ENCODE data around the gene TAGAP.

Gene TAGAP

DNA sequence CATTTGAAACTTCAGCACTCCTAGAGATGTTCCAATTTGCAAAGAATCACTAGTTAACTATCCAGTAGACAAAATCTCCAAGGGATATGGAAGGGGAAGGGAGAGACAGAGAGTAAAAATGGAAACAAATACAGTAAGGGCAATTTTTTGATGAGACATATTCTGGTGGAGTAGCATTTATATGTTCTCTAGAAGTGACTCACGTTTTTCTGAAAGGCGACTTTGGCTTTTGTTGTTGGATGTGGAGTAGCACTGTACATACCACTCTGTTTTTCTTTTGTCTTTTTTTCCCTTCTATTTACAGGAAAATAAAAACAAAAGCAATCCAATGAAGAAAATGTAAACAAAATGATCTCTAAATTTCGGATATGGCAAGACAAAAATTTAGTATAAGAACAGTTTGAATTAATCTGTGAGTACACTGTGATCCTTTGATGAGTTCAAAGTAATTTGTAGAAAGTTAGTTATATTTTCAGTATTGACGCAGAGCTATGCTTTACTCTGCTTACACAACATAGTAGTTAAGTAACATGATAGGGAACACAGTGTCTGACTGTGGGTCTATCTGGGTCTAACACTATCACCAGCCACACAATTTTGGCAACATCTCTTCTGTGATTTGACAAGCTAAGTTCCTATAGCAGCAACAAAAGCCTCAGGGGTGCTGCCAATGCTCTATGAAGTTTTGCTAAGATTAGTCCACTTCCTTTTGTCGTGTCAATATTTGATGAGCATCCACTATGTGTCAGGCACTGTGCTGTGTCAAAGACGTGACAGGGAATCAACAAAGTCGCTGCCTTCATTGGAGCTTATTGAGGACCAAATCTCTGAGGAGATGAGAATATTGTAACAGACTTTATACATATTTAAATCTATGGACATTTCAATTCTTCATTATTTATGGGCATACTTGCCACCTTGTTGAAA is 27.3 kb upstream of the TAGAP start:
- DNase-seq (ENCODE audit: low read depth, low spot score): no peak

DNA sequence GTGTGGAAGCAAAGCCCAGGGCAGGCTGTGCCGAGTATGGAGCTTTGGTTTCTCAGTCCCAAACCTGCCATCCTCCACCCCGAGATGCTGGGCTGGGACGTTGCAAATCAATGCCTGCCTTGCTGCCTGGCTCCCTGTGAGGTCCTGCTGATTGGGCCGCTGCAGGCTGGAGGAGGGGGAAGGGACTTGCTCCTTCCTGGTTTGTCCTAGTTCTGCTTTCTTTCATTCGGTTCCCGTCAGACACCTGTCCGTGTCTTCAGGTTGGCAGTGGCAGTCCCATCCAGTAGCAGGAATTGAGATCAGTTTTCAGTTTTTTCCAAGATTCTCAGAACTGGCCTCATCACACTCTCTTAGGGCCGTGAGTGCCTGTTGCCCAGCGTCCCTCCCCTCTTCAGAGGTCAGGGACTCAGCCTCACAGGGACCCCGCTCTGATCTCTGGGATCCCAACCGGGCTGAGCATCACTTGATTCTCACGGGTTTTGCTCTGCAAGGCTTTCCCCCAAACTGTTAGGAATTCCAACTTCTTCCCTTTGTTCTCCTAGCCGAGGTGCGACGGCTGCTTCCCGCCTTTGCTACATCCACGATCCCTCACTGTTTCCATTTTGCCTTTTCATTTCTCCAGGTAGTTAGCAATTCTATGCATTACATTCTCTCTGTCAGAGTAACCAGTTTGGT is 24.2 kb upstream of the TAGAP start:
- DNase-seq (ENCODE audit: low read depth, low spot score): peak; percentile 35

DNA sequence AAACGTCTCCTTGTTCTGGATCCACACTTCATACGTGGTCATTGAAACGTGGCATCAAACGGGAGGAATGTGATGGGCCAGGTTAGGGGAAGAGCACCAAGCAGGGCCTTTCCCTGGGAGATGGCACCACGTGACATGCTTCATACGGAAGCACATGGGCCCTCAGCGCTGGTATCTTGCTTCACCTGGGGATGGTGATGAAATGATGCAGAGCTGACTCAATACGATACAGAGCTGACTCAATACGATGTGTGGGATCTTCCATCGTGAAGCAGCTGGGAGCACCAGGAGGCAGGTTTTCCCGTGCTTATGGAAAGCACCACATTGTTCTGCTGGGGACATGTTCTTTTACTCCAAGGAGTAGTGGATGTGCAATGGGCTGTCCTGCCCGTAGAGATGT is 22.5 kb upstream of the TAGAP start:
- no peak for DNase-seq (ENCODE audit: low read depth, low spot score)

DNA sequence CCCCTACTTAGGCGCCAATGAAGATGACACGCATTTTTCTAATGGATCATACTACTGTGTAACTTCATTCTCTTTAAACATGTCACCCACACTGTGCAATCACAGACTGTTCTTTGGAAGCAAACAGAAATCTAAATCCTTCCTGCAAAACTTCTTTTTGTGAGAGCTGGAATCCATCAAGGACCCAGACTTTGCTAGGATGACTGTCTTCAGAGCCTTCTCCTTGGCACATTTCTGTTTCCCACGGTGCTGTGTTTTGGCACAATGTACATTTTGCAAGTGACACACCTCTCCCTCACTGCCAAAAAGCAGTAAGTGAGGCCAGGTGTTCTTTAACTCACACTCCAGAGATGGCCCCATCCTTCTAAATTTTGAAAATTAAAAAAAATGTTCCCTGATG is 21.7 kb upstream of the TAGAP start:
- no peak for DNase-seq (ENCODE audit: low read depth, low spot score)

DNA sequence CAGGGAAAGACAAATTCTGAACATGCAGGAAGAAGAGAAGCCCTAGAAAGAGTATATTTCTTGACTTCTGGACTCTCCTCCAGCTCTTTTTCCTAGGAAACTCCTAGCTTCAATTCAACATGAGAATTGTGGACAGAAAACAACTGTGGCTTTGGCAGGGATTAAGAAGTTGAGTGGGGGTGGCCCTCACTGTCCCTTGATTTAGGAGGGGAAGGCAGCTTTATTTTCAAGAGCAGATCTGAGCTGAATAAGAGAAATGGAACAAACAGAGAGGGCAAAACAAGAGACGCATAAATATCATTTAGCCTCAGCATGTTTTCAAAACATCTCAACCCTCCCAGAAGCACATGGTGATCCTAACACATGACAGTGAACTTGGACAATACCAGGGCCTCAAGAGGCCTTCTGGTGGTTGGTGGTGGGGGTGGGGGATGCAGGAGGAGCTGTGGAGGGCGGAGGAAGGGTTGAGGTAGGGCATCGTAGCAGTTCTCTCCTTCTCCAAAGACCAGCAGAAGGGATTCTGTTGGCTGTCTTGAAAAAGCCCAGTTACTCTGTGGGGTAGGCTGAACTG is 21.1 kb upstream of the TAGAP start:
- DNase-seq (ENCODE audit: low read depth, low spot score): no peak

DNA sequence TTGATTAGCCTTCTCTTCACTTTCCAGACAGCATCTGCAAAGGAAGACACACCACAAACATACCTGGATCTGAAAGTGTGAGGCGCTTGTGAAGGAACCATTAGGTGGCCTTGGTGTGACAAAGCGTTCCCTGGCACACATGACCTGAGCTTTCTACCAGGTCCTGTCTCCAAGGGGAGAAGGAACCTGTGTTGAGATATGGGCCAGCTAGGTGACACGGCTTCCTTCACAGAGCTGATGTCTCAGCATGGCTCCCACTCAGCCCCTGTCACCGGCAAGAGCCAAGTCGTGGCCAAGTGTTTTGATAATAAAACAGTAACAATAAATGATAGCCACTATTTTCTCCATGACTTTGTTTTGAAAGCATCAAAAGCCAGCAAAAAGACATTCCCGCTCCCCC is 20.3 kb upstream of the TAGAP start:
- DNase-seq (ENCODE audit: low read depth, low spot score): no peak

DNA sequence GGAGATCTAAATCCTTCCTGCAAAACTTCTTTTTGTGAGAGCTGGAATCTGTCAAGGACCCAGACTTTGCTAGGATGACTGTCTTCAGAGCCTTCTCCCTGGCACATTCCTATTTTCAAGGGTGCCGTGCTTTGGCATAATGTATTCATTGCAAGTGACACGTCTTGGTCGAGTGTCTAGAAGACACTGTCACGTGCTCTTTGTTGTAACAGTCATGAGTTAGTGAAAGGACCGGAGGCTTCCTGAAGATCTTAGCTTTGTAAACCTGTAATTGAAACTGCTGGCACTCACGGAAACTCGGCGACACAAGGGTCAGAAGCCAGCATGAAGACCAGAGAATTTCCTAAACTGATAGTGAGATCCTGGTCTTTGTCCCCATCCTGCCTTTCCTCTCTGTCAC is 19.7 kb upstream of the TAGAP start:
- no peak for DNase-seq (ENCODE audit: low read depth, low spot score)

DNA sequence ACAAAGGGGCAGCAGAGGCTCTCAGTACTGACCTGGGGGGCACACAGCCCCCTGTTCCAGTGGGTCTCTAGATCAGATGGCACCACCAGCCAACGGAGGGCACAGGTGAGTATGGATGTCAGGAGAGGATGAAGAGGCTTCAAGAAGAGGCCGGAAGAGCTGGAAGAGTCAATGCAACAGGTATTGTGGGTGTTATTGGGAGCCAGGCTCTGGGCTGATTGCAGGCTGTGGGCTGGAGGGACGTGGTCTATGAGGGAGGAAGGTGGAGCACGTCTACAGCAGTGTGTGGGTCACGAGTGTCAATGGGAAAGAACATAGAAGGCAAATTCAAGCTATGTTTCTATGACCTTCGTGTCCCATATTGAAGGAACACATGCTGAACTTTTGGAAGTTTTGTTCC is 18.8 kb upstream of the TAGAP start:
- DNase-seq (ENCODE audit: low read depth, low spot score): no peak

DNA sequence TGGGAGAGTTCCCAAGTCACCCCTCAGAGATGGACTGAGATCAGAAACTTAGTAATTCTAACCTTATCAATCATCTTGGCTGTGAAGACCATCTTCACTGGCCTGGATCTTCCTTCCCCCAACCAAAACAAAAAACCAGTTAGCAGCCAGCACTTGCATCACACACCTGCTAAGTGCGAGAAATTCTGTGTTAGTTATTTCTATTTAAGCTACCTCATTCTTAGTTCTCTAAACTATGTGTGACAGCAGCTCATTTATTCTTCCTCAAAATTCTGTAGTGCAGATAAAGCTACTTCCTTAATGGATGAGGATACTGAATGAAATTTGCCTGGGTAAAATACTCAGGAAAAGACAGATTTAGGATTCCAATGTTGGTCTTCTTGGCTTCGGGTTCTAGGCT is 18.2 kb upstream of the TAGAP start:
- no peak for DNase-seq (ENCODE audit: low read depth, low spot score)

DNA sequence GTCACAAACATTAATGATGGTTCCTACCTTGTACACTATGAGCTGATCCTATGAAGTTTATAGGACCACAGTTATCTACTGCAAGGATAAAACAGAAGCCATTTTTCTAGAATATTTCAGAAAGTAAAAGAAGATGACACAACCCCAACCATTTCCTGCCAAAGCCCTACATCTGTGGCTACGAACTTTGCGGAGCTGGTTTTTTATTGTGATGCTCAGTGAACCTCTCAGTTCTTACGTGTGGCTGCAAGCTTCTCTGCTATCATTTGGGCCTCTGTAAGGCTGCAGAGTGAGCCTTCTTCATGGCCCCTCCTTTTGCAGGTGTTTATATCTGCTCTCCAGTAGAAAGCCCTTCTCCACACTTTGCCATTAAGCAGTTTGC is 17.8 kb upstream of the TAGAP start:
- no peak for DNase-seq (ENCODE audit: low read depth, low spot score)

DNA sequence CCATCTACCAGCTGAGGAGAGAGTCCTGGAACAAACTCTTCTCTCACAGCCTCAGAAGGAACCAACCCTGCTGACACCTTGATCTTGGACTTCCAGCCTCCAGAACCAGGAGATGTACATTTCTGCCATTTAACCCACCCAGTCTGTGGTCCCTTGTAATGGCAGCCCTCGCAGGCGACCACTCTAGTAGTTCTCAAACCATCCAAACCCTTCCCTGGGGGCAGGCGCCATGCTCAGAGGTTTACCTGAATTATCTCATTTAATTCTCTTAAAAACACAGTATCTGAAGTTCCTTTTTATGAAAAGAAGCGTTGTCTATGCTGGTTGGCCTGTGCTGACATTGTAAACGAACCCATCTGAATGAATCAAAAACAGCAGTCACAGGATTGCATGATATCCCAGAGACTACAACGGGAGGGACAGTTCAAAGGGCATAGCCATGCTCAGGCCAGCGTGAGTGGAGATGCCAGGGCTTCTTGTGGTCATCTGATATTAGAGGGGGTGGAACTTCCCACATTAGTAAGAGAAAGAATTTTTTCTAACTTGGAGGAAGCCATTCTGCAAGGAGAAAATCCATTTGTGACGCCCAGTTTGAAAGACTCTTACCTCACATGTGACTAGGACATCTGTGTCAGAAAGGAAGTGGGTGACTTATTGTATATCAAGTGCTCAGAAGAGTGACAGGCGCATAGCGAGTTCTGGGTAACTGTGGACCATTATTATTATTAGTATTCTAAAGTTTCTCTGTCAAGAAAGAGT is 17.2 kb upstream of the TAGAP start:
- no peak for DNase-seq (ENCODE audit: low read depth, low spot score)

DNA sequence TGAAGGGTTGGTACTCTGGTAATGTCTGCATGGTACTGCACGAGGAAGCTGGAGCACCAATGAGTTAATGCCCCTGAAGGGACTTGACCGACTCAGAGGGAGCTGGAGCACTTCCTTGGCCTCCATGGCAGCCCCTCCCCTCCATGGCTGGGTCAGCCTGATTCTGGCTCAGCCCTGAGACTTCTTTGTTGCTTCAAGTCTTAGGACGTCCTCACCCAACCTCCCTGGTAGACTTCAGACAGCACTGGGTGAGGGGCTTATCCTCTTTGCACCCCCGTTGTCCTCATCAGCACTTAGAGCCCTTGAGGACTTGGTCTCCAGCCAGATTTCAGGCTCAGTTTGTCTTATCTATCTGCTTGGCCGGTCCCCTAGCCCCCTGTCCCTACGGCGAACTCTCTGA is 16.4 kb upstream of the TAGAP start:
- no peak for DNase-seq (ENCODE audit: low read depth, low spot score)

DNA sequence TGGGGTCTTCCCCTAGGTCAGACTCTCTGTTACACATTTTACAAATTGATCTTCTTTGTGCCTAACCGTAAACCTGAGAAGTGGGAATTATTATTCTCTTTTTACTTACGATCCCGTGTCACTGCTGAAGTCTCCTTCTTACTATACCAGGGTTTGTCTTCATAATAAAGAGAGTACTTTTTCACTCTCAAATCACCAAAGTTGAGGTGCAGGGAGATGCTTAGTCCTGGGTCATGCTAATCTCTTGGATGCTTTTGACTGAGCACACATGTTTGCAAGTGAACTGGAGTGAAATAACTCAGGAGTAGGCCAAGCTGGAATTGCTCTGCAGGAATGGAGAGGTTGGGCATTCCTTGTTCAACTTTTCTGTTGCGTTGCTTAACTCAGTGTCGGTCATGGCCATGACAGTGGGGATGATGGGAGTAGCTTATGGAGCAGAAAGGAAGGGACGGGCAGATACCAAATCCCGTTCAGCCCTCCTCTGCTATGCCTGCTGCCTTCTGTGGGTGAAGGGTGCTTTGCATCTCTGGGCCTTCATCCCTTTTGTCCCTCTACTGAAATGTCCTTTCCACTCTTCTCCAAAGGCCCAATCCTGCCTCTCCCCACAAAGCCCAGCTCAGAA is 15.2 kb upstream of the TAGAP start:
- no peak for DNase-seq (ENCODE audit: low read depth, low spot score)

DNA sequence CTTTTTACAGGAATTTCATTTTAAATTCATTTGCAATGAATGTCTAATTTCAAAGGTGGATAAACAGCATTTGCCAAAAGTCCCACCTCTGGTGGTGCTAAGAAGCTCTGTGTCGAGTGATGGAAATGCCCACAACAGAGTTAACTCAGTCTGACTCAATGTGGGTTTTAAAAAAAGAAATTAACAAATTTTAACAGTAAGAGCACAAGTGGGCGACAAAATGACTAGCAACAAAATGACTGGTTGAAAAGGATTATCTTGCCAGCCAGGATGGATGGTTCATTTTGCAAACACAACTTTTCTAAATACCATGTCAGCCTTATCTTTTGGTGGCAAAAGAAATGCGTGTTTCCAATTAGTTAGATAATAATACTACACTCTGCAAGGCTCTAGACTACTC is 14.3 kb upstream of the TAGAP start:
- DNase-seq (ENCODE audit: low read depth, low spot score): no peak

DNA sequence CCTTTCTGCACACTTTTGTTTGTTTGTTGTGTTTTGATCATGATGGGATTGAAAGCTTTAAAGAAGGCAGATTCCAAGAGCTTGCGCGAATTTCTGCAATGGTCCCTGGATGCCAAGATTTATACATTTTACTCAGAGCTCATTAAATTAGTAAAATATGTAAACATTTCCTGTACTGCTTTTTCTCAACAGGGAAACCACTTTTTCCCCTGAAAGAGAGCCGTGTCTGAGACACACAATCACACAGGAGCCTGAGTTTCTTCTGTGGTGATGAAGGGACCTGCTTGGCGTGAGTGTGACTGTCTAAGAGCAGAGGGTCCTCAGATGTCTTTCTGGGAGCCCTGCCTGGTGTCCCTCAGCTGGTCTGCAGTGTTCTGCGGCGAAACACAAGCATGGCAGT is 12.1 kb upstream of the TAGAP start:
- no peak for DNase-seq (ENCODE audit: low read depth, low spot score)

DNA sequence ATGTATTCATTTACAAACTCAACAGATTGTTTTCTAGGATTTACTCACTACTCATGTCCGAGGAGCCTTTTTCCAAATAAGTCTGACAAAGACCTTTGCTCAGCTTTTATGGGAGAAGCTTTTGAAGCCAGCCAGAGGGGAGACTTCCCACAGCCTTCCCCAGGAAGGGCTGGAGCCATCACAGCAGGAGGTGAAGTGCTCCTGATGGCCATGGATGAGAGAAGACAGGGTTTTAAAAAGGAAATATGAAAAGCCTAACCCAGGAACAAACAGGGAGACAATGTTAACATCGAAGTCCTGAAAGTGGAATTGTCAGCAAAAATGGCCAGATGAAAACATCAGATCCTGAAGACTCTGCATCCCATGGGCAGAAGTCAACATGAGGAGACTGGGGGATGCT is 11.6 kb upstream of the TAGAP start:
- DNase-seq (ENCODE audit: low read depth, low spot score): no peak

DNA sequence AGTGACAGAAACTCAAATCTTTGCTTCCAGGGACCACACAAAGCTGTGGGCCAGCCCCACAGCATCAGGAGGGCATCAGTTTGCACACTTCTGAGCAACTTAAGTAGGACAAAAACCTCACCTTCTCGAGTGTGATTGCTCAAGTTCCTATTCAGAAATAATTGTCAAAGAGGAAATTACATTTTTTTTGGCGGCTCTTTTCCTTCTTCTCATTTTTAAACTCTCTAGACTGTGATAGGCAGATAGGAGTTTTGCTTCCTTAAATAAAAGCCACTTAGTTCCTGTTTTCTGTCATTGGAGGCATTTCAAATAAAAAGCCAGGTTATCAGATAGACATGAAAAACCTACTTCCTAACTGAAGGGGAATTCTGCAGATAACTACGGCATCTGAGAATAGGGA is 11.2 kb upstream of the TAGAP start:
- DNase-seq (ENCODE audit: low read depth, low spot score): no peak

DNA sequence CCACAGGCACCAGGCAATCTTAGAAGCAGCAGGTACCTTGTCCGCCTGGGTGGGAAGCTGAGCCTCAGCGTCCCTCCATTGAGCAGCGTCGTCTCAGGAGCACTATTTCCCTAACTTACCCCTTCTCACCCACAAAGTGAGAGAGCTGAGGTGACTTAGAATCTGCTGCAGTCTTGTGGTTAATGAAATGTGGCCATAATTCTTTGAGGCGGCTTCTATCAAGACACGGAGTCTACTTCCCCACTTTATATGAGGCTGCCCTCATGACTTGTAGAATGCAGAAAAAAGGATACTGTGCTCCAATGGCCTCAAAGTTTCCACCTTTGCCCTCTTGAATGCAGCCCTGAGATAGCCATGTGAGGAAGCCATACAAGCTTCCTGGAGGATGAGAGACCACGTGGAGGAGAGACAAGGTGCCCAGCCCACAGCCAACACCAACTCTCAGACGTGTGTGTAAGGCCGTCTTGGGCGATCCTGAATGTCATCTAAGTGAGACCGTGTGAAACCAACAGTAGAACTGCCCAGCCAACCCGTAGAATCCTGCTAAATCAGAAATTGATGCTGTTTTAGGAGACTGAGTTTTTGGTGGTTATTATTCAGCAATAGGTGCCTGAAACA is 9.1 kb upstream of the TAGAP start:
- DNase-seq (ENCODE audit: low read depth, low spot score): no peak

DNA sequence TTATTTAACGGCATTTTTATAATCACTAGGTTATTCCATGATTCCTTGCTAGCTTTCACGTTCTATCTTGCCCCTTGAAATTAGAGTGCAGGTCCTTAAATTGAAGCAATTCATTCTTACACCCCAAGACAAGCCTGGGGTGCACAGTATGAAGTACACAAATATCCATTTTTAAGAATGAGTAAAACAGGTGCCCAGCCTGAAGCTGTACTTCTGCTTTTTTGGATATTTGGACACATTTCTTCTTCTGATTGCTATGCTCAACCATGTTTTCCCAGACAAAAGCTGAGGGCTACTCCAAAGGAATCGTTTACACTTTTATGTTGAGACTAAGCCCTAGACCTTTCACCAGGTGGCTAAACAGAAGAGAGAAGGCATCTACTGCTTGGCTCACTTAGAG is 7.9 kb upstream of the TAGAP start:
- no peak for DNase-seq (ENCODE audit: low read depth, low spot score)

DNA sequence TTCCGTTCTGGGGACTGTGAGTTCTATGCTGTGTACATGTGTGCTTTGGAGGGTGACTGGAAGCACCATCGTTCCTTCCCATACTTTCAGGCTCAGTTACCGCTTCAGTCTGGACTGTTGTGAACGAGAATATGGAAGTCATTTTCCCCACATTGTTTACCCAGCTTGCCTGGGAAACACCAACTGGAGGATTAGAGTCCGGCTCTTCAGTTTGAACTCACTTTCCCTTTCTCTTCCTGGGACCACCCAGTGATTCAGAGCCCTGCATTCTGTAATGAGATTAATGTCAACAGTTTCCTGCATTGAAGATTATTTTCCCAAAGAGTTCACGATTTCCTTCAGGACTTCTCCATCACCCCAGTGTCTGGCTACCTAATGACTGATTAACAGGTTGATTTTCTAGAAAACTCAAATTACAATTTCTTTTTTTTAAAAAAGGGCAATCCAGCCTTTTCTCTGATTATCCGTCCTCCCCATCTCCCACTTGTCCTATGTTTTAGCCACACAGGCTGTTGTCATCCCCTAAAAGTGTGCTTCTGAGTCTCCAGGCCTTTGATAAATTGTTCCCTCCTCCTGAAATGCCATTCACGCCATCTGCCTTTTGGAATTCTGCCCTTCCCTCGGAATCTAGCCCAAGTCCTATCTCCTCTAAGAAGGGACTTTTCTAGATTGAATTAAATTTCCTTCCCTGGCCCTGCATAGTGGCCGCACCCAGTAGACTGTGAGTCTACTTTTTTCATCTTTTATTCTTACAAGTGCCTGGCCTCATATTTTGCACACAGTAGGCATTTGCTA is 3.3 kb upstream of the TAGAP start:
- no peak for DNase-seq (ENCODE audit: low read depth, low spot score)

DNA sequence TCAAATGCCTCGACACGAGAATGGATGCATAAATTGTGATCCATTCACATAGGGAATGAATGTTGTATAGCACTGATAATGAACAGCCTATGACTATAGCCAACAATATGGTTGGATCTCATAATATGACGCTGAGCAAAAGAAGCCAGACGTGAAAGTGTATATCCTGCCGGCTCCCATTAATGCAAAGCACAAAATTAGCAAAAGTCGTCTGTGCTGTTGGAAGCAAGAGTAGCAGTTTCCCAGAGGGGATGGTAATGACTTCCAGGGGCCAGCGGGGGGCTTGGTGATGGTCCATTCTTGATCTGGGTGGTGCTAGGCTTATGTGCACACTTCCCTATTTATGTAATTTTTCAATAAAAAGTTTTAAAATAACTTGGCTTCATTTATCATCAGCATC is 1.0 kb upstream of the TAGAP start:
- DNase-seq (ENCODE audit: low read depth, low spot score): no peak
